Kidney glomerular epithelial cell (primary cell): ENCODE results near the gene ETS1.

ENCODE experiments used
- DNase-seq: peaks from one replicate; lab custom pipeline; 2025; lab: John Stamatoyannopoulos, UW

The ETS1 gene

DNA sequence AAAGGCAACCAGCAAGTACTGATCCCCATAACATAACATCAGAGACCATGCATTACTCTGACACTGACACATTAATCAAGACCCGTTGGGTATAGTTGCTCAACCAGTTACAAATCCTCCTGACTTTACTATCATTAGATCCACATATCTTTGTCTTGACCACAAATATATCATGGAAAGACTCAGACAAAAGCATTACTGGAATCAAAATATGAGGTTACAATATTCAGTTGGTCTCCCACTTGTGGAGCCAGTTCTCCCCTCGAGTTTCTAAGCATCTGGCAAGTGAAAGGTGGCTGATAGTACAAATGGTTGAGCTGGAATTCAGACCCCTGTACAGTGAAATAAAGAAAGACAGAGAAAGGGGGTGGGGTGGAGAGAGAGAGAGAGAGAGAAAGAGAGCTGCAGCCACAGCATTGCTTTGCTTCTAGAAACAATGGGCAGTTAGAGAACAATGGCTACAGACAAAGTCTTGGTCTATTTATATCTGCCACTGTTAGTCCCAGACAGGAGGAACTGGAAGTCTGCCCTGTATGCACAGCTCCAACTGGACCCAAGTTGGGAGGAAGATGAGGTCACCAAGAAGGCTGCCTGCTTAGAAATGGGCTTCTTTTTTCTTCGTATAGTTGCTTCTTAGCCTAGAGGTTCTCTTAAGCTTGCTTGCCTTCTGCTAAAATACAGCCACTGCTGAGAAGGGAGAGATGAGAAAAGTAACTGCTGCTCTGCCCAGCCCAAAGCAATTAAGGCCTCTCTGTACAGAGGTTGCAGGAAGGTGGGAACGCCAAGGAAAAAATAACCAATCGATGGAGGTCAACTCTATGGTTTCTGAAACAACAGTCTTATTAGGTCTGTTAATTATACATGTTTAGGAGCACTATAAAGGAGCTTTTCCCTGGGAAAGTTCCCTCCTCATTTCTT is 85.5 kb downstream of the ETS1 start:
- DNase-seq = no peak

- DNase-seq = no peak
Measured at GRCh38 chr11:128501008-128501407, 86.3 kb downstream of the ETS1 start.

- no peak for DNase-seq
Measured at GRCh38 chr11:128500493-128500892, 86.9 kb downstream of the ETS1 start.

GRCh38 chr11:128499613-128500253 is 87.6 kb downstream of the ETS1 start:
- no peak for DNase-seq

DNA sequence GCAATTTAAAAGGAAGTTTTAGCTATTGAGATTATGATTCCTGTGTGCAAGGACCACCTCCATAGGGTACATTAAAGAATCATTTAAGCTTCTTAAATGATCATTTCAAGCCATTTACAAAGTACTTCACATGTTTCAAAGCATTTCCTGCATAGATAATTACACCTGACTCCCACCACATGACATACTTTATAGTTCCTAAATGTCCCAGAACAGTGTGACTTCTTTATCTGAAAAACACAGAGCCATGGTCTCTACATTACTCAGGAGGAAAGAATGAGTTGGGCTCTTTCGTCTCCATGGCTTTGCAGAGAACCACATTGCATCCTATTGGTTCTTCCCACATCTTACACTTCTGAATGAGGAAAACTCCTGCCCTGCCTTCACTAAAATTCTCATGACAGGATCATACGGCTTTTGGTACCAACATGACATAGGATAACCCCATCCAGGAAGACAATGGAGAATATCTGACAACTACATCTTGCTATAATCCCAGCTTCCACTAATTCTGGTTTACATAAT is 88.6 kb downstream of the ETS1 start:
- no peak for DNase-seq

DNA sequence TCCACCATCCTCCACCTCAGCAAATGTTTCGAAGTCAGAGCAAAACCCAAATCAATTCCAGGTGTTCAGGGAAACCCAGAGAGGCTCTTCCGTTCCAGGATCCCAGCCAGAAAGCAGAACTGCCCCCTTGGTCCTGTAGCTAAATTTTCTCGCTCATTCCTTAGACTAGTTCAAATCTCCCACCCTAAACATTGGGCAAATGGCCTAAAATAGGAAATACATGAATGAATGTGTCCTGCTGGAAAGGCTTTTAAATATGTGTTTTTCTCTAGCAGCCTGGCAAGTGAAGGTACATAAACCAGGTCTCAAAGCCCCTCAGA is 89.6 kb downstream of the ETS1 start:
- no peak for DNase-seq

GRCh38 chr11:128497061-128497775 is 90.1 kb downstream of the ETS1 start:
- peak; percentile 92 for DNase-seq

- no peak for DNase-seq
Measured at GRCh38 chr11:128496692-128497060, 90.7 kb downstream of the ETS1 start.

- DNase-seq = no peak
Measured at GRCh38 chr11:128496249-128496648, 91.1 kb downstream of the ETS1 start.

- no peak for DNase-seq
Measured at GRCh38 chr11:128494418-128495332, 92.7 kb downstream of the ETS1 start.

GRCh38 chr11:128493570-128493965 is 93.8 kb downstream of the ETS1 start:
- no peak for DNase-seq

GRCh38 chr11:128492903-128493569 is 94.3 kb downstream of the ETS1 start:
- DNase-seq = no peak

GRCh38 chr11:128492461-128492860 is 94.9 kb downstream of the ETS1 start:
- DNase-seq = peak; percentile 55

GRCh38 chr11:128491195-128491936 is 96.0 kb downstream of the ETS1 start:
- no peak for DNase-seq

GRCh38 chr11:128490092-128490491 is 97.3 kb downstream of the ETS1 start:
- DNase-seq = no peak

GRCh38 chr11:128488471-128488870 is 98.9 kb downstream of the ETS1 start:
- no peak for DNase-seq

DNA sequence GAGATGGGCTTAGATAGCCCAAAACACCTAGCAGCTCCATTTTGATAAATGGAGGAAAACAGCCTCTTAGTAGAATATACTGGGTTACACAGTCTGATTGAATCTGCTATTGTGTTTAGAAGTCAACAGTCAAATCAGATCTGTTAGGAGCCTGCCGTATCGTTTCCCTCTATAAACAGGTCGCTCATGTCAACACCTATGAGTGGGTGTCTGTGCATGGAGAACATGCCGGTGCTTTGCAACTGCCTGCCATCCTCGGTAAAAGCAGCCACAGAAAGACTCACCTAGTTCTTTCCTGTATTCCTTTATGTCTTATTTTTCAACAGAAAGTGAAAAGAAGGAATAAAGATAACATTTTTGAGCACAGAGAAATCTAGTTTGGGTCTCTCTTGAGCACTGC is 99.4 kb downstream of the ETS1 start:
- DNase-seq = no peak

DNA sequence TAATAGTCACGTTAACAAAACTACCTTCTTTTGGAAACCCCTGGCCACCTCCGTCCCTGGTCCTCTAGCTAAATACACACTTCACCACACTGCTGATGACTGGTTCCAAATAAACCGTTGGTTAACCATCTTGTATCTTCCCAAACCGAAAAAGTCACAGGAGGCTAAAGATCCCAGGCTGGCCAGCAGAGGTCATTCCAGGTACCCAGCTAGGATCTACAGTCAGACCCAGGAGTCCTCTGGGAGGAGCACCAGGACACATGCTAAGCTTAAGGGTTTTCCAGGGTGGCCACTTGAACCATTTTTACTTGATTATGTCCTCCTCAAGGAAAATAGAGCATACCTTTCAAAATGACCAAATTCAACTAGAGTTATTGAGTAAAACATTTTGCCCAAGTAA is 103.2 kb downstream of the ETS1 start:
- no peak for DNase-seq

DNA sequence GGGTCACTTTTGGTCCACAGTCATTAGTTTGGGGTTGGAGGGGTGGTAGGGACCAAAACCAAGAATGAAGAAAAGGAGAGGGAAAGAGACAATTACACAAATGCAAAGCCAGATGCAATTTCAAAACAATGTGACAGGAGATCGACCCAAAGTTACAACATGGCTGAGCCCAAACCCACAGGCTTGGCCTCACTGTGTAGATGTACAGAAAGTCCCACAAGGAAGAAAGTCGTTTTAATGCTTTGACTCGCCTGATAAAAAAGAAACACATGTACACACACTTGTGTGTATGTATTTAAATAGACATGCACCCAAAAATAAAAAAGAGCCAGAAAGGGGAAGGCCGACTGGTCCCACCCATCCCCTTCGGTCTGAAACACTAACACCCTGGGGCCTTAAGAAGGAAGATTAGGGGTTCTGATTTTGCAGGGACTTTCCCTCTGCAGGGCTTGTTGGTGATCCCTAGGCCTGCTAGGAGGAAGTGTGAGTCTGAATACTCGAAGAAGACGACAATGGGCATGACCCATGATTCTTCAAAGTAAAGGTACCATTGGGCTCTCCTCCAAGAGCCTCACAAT is 104.1 kb downstream of the ETS1 start:
- no peak for DNase-seq
